Large intestine (tissue), 3 donors: Measurements from ENCODE around the gene ITGA8. TPM values are rescaled to one million over a fixed set of nuclear protein-coding genes. Genes with fewer than 3 reads are reported as not detected.
A peak's percentile ranks its signal among the peaks of the same experiment; 100 is the strongest.
"Not testable (repeated sequence)": the region's sequence is repeated elsewhere in the genome, so short reads cannot be mapped to it uniquely, and the experiment has no call there.

ENCODE experiments used
- DNase-seq, 2 donors: peaks; one replicate each; pipeline versions ENCODE4 v3.0.0 to v3.0.0-alpha.2; 2013
- H3K27ac ChIP-seq: one replicate; pipeline ENCODE4 v1.5.1; 2013; ENCODE audit warnings: low read length
- H3K27me3 ChIP-seq: 2 replicates; pipeline ENCODE4 v1.6.1; 2013; ENCODE audit warnings: low read length; ENCODE audit not compliant: control insufficient read depth, insufficient read depth
- H3K36me3 ChIP-seq: 2 replicates; pipeline ENCODE4 v1.6.1; 2013; ENCODE audit warnings: low read length; ENCODE audit not compliant: control insufficient read depth, insufficient read depth
- H3K4me1 ChIP-seq: one replicate; pipeline ENCODE4 v1.6.1; 2013; ENCODE audit warnings: low read length; ENCODE audit not compliant: control insufficient read depth, insufficient read depth
- H3K4me3 ChIP-seq: one replicate; pipeline ENCODE4 v1.5.1; 2013; ENCODE audit warnings: low read length
- H3K9me3 ChIP-seq: one replicate; pipeline ENCODE4 v1.6.1; 2013; ENCODE audit warnings: mild to moderate bottlenecking, low read depth, low read length, moderate library complexity; ENCODE audit not compliant: control insufficient read depth
- WGBS: methylation state at CpG from one replicate; pipeline ENCODE4 v1.1.5; 2013; ENCODE audit warnings: low lambda C conversion rate; ENCODE audit not compliant: insufficient coverage; 5-methylcytosine and 5-hydroxymethylcytosine counted together
- polyA plus RNA-seq: library from polyadenylated mRNA; unstranded; fragments of 120-200 nt; gene quantifications from one replicate; pipeline ENCODE4 v1.2.1, GENCODE V29; 2013

Gene ITGA8
- polyA plus RNA-seq, 1 donor: 9.5 TPM

DNA sequence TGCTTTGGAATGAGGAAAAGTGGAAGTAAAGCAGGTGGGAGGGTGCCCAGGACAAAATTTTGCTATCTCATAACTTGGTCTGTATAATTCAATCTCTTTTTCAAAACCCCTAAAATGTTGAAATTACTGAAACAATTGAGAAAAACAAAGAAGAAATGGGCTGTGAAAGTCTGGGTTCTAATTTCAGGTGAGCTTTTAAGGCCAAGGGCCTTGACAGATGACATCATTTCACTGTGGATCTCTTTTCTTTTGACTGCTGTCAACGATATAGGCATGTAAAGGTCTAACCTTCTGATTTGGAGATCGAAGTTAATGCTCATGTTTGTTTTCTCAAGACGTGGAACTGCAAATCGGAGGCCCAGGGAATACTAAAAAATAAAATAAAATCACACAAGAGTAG, 127.8 kb downstream of the ITGA8 start:
- no peak overlapping the region for H3K27ac ChIP-seq
- no peaks in the 10 kb centered on the region for H3K27me3 ChIP-seq
- H3K36me3 ChIP-seq: no peaks in the 10 kb centered on the region
- H3K9me3 ChIP-seq: no peaks in the 10 kb centered on the region
- H3K4me3 ChIP-seq: no peak overlapping the region
- no peaks in the 10 kb centered on the region for H3K4me1 ChIP-seq
- DNase-seq: no peak
- no CpG with 5 or more reads among the region's 4 CpGs for WGBS

GRCh38 chr10:15591431-15591830, 128.3 kb downstream of the ITGA8 start:
- H3K9me3 ChIP-seq: no peaks in the 10 kb centered on the region
- no peak for DNase-seq
- no peak overlapping the region for H3K4me3 ChIP-seq
- WGBS: no CpG with 5 or more reads among the region's 2 CpGs
- H3K4me1 ChIP-seq: no peaks in the 10 kb centered on the region
- no peaks in the 10 kb centered on the region for H3K27me3 ChIP-seq
- no peak overlapping the region for H3K27ac ChIP-seq
- no peaks in the 10 kb centered on the region for H3K36me3 ChIP-seq

GRCh38 chr10:15588635-15589508, 130.8 kb downstream of the ITGA8 start:
- WGBS: 71% methylated on average over 5 of the region's 9 CpGs

DNA sequence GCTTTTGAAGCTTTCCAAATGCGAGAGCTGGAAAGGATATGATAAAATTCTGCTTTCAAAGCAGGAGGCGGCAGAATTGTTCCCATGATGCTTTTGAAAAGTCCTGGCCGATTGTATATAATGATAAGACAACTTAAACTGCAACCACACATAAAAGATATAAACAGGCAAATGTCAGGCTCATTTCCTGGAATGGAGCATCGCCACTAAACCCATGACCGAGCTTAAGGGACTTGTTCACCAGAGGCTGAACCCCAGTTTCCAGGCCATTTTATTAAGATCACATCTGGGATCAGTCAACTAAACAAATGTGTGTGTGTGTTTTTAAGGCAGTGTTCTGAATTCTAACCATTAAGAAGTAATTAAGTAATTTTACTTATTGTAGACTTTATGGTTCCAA, 131.6 kb downstream of the ITGA8 start:
- no peak overlapping the region for H3K4me3 ChIP-seq
- H3K36me3 ChIP-seq: no peaks in the 10 kb centered on the region
- DNase-seq: no peak
- no peaks in the 10 kb centered on the region for H3K4me1 ChIP-seq
- H3K27ac ChIP-seq: no peak overlapping the region
- H3K9me3 ChIP-seq: no peaks in the 10 kb centered on the region
- H3K27me3 ChIP-seq: no peaks in the 10 kb centered on the region
- no CpG with 5 or more reads among the region's 5 CpGs for WGBS

More at GRCh38 chr10:15588635-15589508, 130.8 kb downstream of the ITGA8 start:
- no peak for DNase-seq
- H3K27me3 ChIP-seq: no peaks in the 10 kb centered on the region
- no peak overlapping the region for H3K4me3 ChIP-seq
- no peaks in the 10 kb centered on the region for H3K4me1 ChIP-seq
- no peaks in the 10 kb centered on the region for H3K9me3 ChIP-seq
- H3K36me3 ChIP-seq: no peaks in the 10 kb centered on the region
- no peak overlapping the region for H3K27ac ChIP-seq

GRCh38 chr10:15587271-15587670, 132.5 kb downstream of the ITGA8 start:
- H3K9me3 ChIP-seq: no peaks in the 10 kb centered on the region
- H3K4me1 ChIP-seq: no peaks in the 10 kb centered on the region
- no peaks in the 10 kb centered on the region for H3K27me3 ChIP-seq
- no peak for DNase-seq
- H3K27ac ChIP-seq: no peak overlapping the region
- 90% methylated on average over 2 of the region's 3 CpGs for WGBS
- no peaks in the 10 kb centered on the region for H3K36me3 ChIP-seq
- H3K4me3 ChIP-seq: no peak overlapping the region

DNA sequence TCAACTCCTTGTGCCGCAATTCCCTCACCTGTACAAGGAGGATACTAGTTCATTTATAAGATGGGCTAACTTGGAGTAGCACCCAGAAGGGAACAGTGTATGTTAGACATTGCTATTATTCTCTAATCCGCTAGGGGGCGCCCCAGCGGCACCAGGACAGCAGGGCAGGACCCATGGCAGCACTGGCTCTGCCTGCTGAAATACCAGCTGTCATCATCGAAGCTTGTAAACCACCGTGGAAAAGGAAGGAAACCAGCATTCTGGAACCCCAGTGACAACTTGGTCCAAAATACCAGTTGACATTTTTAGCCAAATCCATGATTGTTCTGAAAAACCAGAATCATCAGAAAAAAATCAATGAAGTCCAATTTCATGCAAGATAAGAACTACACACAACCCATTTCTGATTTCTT, 134.4 kb downstream of the ITGA8 start:
- DNase-seq: peak in 1 of 2 donors; percentile 5
- Histone ChIP-seq H3K9me3 (no peaks in the 10 kb centered on the region), H3K27me3 (no peaks in the 10 kb centered on the region), H3K27ac (no peak overlapping the region), H3K36me3 (no peaks in the 10 kb centered on the region), H3K4me1 (no peaks in the 10 kb centered on the region), H3K4me3 (no peak overlapping the region)
- WGBS: no CpG with 5 or more reads among the region's 6 CpGs

DNA sequence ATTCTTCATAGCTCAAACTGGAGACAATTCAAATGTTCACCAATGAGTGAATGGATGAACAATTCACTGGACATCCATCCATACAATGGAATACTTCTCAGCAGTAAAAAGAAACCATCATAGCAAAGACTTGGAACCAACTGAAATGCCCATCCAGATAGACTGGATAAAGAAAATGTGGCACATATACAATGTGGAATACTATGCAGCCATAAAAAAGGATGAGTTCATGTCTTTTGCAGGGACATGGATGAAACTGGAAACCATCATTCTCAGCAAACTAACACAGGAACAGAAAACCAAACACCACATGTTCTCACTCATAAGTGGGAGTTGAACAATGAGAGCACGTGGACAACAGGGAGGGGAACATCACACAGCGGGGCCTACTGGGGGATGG, 136.8 kb downstream of the ITGA8 start:
- no CpG with 5 or more reads among the region's 2 CpGs for WGBS
- not testable (repeated sequence) for H3K4me3 ChIP-seq, H3K4me1 ChIP-seq, H3K9me3 ChIP-seq, DNase-seq, H3K27me3 ChIP-seq, H3K36me3 ChIP-seq, H3K27ac ChIP-seq

DNA sequence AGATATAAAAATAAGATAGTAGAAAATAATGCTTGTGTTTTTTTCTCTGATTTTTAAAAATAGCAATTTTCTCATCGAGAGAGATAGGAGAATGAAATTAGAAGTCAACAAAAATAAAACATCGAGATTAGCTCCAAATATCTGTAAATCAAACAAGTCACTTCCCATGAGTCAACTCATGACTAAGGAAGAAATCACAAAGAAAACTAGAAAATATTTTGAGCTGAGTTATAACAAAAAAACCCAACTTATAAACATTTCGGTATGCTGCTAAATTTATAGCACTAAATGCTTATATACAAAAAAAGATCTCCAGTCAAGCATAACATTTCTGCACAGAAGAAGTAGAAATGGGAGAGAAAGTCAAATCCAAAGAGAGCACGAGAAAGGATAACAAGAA, 140.1 kb downstream of the ITGA8 start:
- Histone ChIP-seq H3K27me3 (no peaks in the 10 kb centered on the region), H3K4me3 (no peak overlapping the region), H3K36me3 (no peaks in the 10 kb centered on the region), H3K4me1 (no peaks in the 10 kb centered on the region), H3K9me3 (no peaks in the 10 kb centered on the region), H3K27ac (no peak overlapping the region)
- no peak for DNase-seq
- WGBS: 90% methylated on average over 4 of the region's 4 CpGs

GRCh38 chr10:15572531-15573045, 147.1 kb downstream of the ITGA8 start:
- no peak overlapping the region for H3K4me3 ChIP-seq
- no peaks in the 10 kb centered on the region for H3K4me1 ChIP-seq
- no peak for DNase-seq
- H3K27ac ChIP-seq: no peak overlapping the region
- H3K9me3 ChIP-seq: no peaks in the 10 kb centered on the region
- 92% methylated on average over 2 of the region's 6 CpGs for WGBS
- no peaks in the 10 kb centered on the region for H3K36me3 ChIP-seq
- no peaks in the 10 kb centered on the region for H3K27me3 ChIP-seq

DNA sequence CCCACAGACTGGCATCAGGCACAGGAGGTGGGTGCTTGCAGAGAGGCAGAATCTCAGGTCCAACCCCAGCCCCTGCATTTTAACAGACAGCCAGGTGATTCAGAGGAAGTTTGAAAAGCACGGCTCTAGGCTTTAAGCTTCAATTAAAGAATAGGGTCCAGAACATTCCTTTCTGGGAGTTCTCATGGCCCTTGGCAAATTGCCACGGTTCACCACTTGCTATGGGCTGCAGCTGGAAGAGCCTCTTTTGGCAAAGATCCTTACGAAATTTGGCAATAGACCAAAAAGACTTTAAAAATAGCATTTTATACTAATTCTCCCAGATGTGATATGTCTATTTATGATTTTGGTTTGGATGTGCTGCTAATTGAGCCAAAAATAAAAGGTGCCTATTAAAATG, 148.1 kb downstream of the ITGA8 start:
- DNase-seq: peak; percentile 11 to 17
- Histone ChIP-seq H3K36me3 (no peaks in the 10 kb centered on the region), H3K4me3 (no peak overlapping the region), H3K4me1 (no peaks in the 10 kb centered on the region), H3K27ac (no peak overlapping the region), H3K27me3 (no peaks in the 10 kb centered on the region), H3K9me3 (no peaks in the 10 kb centered on the region)
- WGBS: no CpG with 5 or more reads among the region's 3 CpGs
